T-cell (primary cell): Measurements from ENCODE around the gene NANOS2. TPM values are rescaled to one million over a fixed set of nuclear protein-coding genes. Genes with fewer than 3 reads are reported as not detected.
A peak's percentile ranks its signal among the peaks of the same experiment; 100 is the strongest.

Experiments
- ATAC-seq, 4 experiments: fragments of 200-7000 bp in 3 of 4; fragments of 150-1000 bp in 1 of 4; cut with Tn5 transposase; replicated peaks in 1 of 4; 1 replicate in 3 of 4; 2 replicates in 1 of 4; pipeline ENCODE4 v1.10.0; 2021; ENCODE audit warnings: moderate library complexity in 3 of 4, mild to moderate bottlenecking in 2 of 4, moderate number of reproducible peaks in 1 of 4
- CTCF ChIA-PET, 2 donors: fragments of 300-600 bp; sonication (Branson Sonifier 250); formaldehyde crosslinking; loops; one replicate each; lab custom pipeline; 2022; ENCODE audit warnings: antibody characterized with exemption in 2 of 2; lab: Charles Lee
- POLR2A ChIA-PET, 2 donors: fragments of 300-600 bp; sonication (Branson Sonifier 250); formaldehyde crosslinking; loops; one replicate each; lab custom pipeline; 2022; ENCODE audit warnings: antibody characterized with exemption in 2 of 2; lab: Charles Lee
- DNase-seq, 35 experiments: peaks; one replicate each; pipeline versions ENCODE4 v3.0.0 to v3.0.0-alpha.2; 2013 to 2023
- H3K27ac ChIP-seq: one replicate; pipeline ENCODE4 v1.5.1; 2013; ENCODE audit warnings: low read length
- H3K27me3 ChIP-seq, 2 experiments: replicated peaks in 1 of 2; 1 replicate in 1 of 2; 2 replicates in 1 of 2; pipeline versions ENCODE4 v1.6.1 to v1.7.0; 2013; ENCODE audit warnings: low read length in 1 of 2, mixed read lengths in 1 of 2; ENCODE audit not compliant: control insufficient read depth in 2 of 2, insufficient read depth in 2 of 2; ENCODE audit errors: extremely low read depth in 1 of 2
- H3K36me3 ChIP-seq, 2 donors: 1 replicate in 1 of 2; 2 replicates in 1 of 2; pipeline versions ENCODE4 v1.6.1 to v1.7.0; 2013; ENCODE audit warnings: low read length in 1 of 2; ENCODE audit not compliant: control insufficient read depth in 2 of 2, insufficient read depth in 1 of 2; ENCODE audit errors: extremely low read depth in 1 of 2
- H3K4me1 ChIP-seq, 2 experiments: 1 replicate in 1 of 2; 2 replicates in 1 of 2; pipeline versions ENCODE4 v1.6.1 to v1.7.0; 2013; ENCODE audit warnings: low read length in 2 of 2, mixed read lengths in 1 of 2; ENCODE audit not compliant: insufficient read depth in 2 of 2, control insufficient read depth in 1 of 2; ENCODE audit errors: extremely low read depth in 1 of 2
- H3K4me3 ChIP-seq, 2 donors: 1 replicate in 1 of 2; 2 replicates in 1 of 2; pipeline versions ENCODE4 v1.5.1 to v1.7.0; 2013; ENCODE audit warnings: mild to moderate bottlenecking in 2 of 2, low read length in 1 of 2, moderate library complexity in 1 of 2; ENCODE audit not compliant: control insufficient read depth in 1 of 2; ENCODE audit errors: extremely low read depth in 1 of 2
- H3K9me3 ChIP-seq: 2 replicates; pipeline ENCODE4 v1.7.0; 2013
- H3K27ac Mint-ChIP-seq, 2 donors: one replicate each; pipeline ENCODE4 v1.8.0; 2020 to 2021; ENCODE audit warnings: mild to moderate bottlenecking in 2 of 2, mixed read lengths in 2 of 2
- H3K27me3 Mint-ChIP-seq, 2 donors: one replicate each; pipeline ENCODE4 v1.8.0; 2021 to 2022; ENCODE audit warnings: mixed read lengths in 2 of 2
- H3K36me3 Mint-ChIP-seq: one replicate; pipeline ENCODE4 v1.8.0; 2021; ENCODE audit warnings: mixed read lengths
- H3K4me1 Mint-ChIP-seq, 3 donors: one replicate each; pipeline ENCODE4 v1.8.0; 2020 to 2022; ENCODE audit warnings: mixed read lengths in 3 of 3, mild to moderate bottlenecking in 1 of 3
- H3K4me3 Mint-ChIP-seq, 3 donors: one replicate each; pipeline ENCODE4 v1.8.0; 2020 to 2022; ENCODE audit warnings: mild to moderate bottlenecking in 3 of 3, mixed read lengths in 3 of 3, moderate library complexity in 3 of 3
- H3K9me3 Mint-ChIP-seq, 3 donors: one replicate each; pipeline ENCODE4 v1.8.0; 2020 to 2022; ENCODE audit warnings: mixed read lengths in 3 of 3
- WGBS: methylation state at CpG from one replicate; pipeline ENCODE4 v1.1.5; 2013; ENCODE audit warnings: missing lambda C conversion rate; ENCODE audit not compliant: insufficient coverage; 5-methylcytosine and 5-hydroxymethylcytosine counted together
- total RNA-seq, 35 experiments: library from RNA in 6 of 35; stranded (reverse) in 6 of 35; fragments of 120-200 nt in 1 of 35; gene quantifications; one replicate each; pipeline versions ENCODE4 v1.2.1 to v1.2.4 and lab custom pipeline; 2013 to 2026

NANOS2 gene
- total RNA-seq, 5 donors from 2014 or later (not counting 1 experiment from before 2014, with no cell fraction given): not detected

- CTCF ChIA-PET: no interaction called here
- ATAC-seq (no peak), DNase-seq (no peak)
- Mint-ChIP-seq H3K9me3 (peaks cover 0 to 4% (median 0%) of the 10 kb centered on the region in 3 donors), H3K4me3 (no peak overlapping the region), H3K27me3 (peaks cover 60 to 63% of the 10 kb centered on the region in 2 donors), H3K27ac (peak overlapping the region in 1 of 2 donors; percentile 41), H3K4me1 (peaks cover under 1 to 8% (median 1%) of the 10 kb centered on the region in 3 donors), H3K36me3 (no peaks in the 10 kb centered on the region)
- WGBS: 83% methylated on average over 5 of the region's 6 CpGs
- no peak overlapping the region for H3K27ac ChIP-seq
- H3K9me3 ChIP-seq: no peaks in the 10 kb centered on the region
- no peaks in the 10 kb centered on the region for H3K36me3 ChIP-seq
- no peak overlapping the region for H3K4me3 ChIP-seq
- no peaks in the 10 kb centered on the region for H3K4me1 ChIP-seq
- H3K27me3 ChIP-seq: peaks cover 5 to 69% of the 10 kb centered on the region in 2 experiments
- POLR2A ChIA-PET: no interaction called here
Measured at GRCh38 chr19:45958320-45958719, 43.7 kb upstream of the NANOS2 start.

GRCh38 chr19:45955905-45956608, 41.5 kb upstream of the NANOS2 start:
- Mint-ChIP-seq H3K27ac (no peak overlapping the region), H3K9me3 (peaks cover 0 to 6% (median 0%) of the 10 kb centered on the region in 3 donors), H3K27me3 (peaks cover 48 to 53% of the 10 kb centered on the region in 2 donors), H3K4me1 (peaks cover 11 to 14% (median 12%) of the 10 kb centered on the region in 3 donors), H3K36me3 (no peaks in the 10 kb centered on the region), H3K4me3 (no peak overlapping the region)
- no peaks in the 10 kb centered on the region for H3K9me3 ChIP-seq
- H3K4me3 ChIP-seq: no peak overlapping the region
- CTCF ChIA-PET: interaction anchor here (0.6 to 0.7 kb wide), 2 partner anchors 36 to 481 kb away, joined by 3 read pairs; no protein-coding TSS in a partner anchor
- 49% methylated on average over 5 of the region's 13 CpGs for WGBS
- ATAC-seq: no peak
- H3K27ac ChIP-seq: no peak overlapping the region
- no peak for DNase-seq
- H3K36me3 ChIP-seq: no peaks in the 10 kb centered on the region
- H3K4me1 ChIP-seq: peaks cover 2 to 10% of the 10 kb centered on the region in 2 experiments
- H3K27me3 ChIP-seq: peaks cover 5 to 73% of the 10 kb centered on the region in 2 experiments
- POLR2A ChIA-PET: no interaction called here

GRCh38 chr19:45954156-45954555, 39.6 kb upstream of the NANOS2 start:
- no peaks in the 10 kb centered on the region for H3K36me3 Mint-ChIP-seq
- H3K27ac Mint-ChIP-seq: no peak overlapping the region
- peaks cover 0 to 6% (median 0%) of the 10 kb centered on the region in 3 donors for H3K9me3 Mint-ChIP-seq
- Histone ChIP-seq H3K27me3 (peaks cover 3 to 64% of the 10 kb centered on the region in 2 experiments), H3K36me3 (no peaks in the 10 kb centered on the region), H3K27ac (no peak overlapping the region), H3K4me1 (peaks cover 2 to 10% of the 10 kb centered on the region in 2 experiments), H3K9me3 (no peaks in the 10 kb centered on the region), H3K4me3 (no peak overlapping the region)
- H3K4me3 Mint-ChIP-seq: no peak overlapping the region
- POLR2A ChIA-PET: no interaction called here
- peaks cover 7 to 12% (median 11%) of the 10 kb centered on the region in 3 donors for H3K4me1 Mint-ChIP-seq
- DNase-seq (no peak), ATAC-seq (no peak)
- CTCF ChIA-PET: interaction anchor here in 1 of 2 donors (0.7 kb wide), 1 partner anchor 254 kb away, joined by 7 read pairs; no protein-coding TSS in a partner anchor
- 41% methylated on average over 6 of the region's 9 CpGs for WGBS
- H3K27me3 Mint-ChIP-seq: peaks cover 39 to 49% of the 10 kb centered on the region in 2 donors

GRCh38 chr19:45953676-45954075, 39.1 kb upstream of the NANOS2 start:
- DNase-seq (no peak), ATAC-seq (no peak)
- peaks cover 2 to 10% of the 10 kb centered on the region in 2 experiments for H3K4me1 ChIP-seq
- POLR2A ChIA-PET: no interaction called here
- Mint-ChIP-seq H3K27me3 (peaks cover 34 to 49% of the 10 kb centered on the region in 2 donors), H3K9me3 (peaks cover 0 to 6% (median 0%) of the 10 kb centered on the region in 3 donors), H3K36me3 (no peaks in the 10 kb centered on the region), H3K4me3 (peak overlapping the region in 1 of 3 donors; percentile 77), H3K27ac (no peak overlapping the region), H3K4me1 (peaks cover 7 to 12% (median 11%) of the 10 kb centered on the region in 3 donors)
- H3K9me3 ChIP-seq: no peaks in the 10 kb centered on the region
- H3K27me3 ChIP-seq: peaks cover 3 to 59% of the 10 kb centered on the region in 2 experiments
- no peaks in the 10 kb centered on the region for H3K36me3 ChIP-seq
- H3K27ac ChIP-seq: no peak overlapping the region
- CTCF ChIA-PET: interaction anchor here in 1 of 2 donors (0.7 kb wide), 1 partner anchor 254 kb away, joined by 7 read pairs; no protein-coding TSS in a partner anchor
- H3K4me3 ChIP-seq: no peak overlapping the region
- WGBS: 94% methylated on average over 7 of the region's 8 CpGs

GRCh38 chr19:45952686-45953505, 38.3 kb upstream of the NANOS2 start:
- Mint-ChIP-seq H3K4me1 (peaks cover 7 to 12% (median 11%) of the 10 kb centered on the region in 3 donors), H3K27me3 (peaks cover 28 to 48% of the 10 kb centered on the region in 2 donors), H3K27ac (no peak overlapping the region), H3K36me3 (no peaks in the 10 kb centered on the region), H3K9me3 (peaks cover 0 to 6% (median 0%) of the 10 kb centered on the region in 3 donors), H3K4me3 (peak overlapping the region; percentile 65 to 77 (median 71))
- DNase-seq (peak in 18 of 35 experiments; percentile 8 to 67 (median 26)), ATAC-seq (peak in 3 of 4 experiments; percentile 48 to 66 (median 54))
- Histone ChIP-seq H3K27ac (no peak overlapping the region), H3K36me3 (no peaks in the 10 kb centered on the region), H3K4me3 (peak overlapping the region; percentile 24 to 46), H3K9me3 (no peaks in the 10 kb centered on the region), H3K27me3 (peaks cover 0 to 55% of the 10 kb centered on the region in 2 experiments), H3K4me1 (peaks cover 2 to 10% of the 10 kb centered on the region in 2 experiments)
- CTCF ChIA-PET: no interaction called here
- POLR2A ChIA-PET: no interaction called here
- 10% methylated on average over 28 of the region's 43 CpGs for WGBS

GRCh38 chr19:45952341-45952685, 37.7 kb upstream of the NANOS2 start:
- Mint-ChIP-seq H3K4me1 (peaks cover 7 to 12% (median 11%) of the 10 kb centered on the region in 3 donors), H3K36me3 (no peaks in the 10 kb centered on the region), H3K27ac (no peak overlapping the region), H3K9me3 (peaks cover 0 to 6% (median 0%) of the 10 kb centered on the region in 3 donors), H3K4me3 (peak overlapping the region; percentile 17 to 77 (median 65)), H3K27me3 (peaks cover 28 to 50% of the 10 kb centered on the region in 2 donors)
- H3K27ac ChIP-seq: no peak overlapping the region
- peak in 1 of 4 experiments; percentile 20 for ATAC-seq
- ChIA-PET POLR2A (no interaction called here), CTCF (no interaction called here)
- H3K4me3 ChIP-seq: no peak overlapping the region
- no peaks in the 10 kb centered on the region for H3K9me3 ChIP-seq
- no peaks in the 10 kb centered on the region for H3K36me3 ChIP-seq
- peaks cover 3 to 55% of the 10 kb centered on the region in 2 experiments for H3K27me3 ChIP-seq
- 67% methylated on average over 3 of the region's 8 CpGs for WGBS
- DNase-seq: no peak
- peaks cover 2 to 10% of the 10 kb centered on the region in 2 experiments for H3K4me1 ChIP-seq
